NCI-H748 (cell line): ENCODE results near the gene SERP1.
"Not testable (repeated sequence)": the region's sequence is repeated elsewhere in the genome, so short reads cannot be mapped to it uniquely, and the experiment has no call there.

ENCODE experiments used
- DNase-seq: peaks from one replicate; lab custom pipeline; 2025; ENCODE audit not compliant: unreplicated experiment; lab: John Stamatoyannopoulos, UW

SERP1 gene

DNA sequence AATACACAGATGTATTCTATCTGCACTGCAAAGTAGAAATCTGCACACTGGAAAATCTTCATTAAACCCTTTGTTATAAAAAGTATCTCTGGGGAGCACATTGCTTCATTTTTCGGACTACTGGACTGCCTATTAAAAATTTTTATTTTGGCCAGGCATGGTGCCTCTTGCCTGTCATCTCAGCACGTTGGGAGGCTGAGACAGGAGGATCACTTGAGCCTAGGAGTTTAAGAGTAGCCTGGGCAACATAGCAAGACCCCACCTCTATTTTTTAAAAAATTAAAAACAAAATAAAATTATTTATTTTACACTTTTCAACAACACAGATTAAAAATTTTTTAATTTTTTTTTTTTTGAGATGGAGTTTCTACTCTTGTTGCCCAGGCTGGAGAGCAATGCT, 6.0 kb downstream of the SERP1 start:
- DNase-seq = no peak

DNA sequence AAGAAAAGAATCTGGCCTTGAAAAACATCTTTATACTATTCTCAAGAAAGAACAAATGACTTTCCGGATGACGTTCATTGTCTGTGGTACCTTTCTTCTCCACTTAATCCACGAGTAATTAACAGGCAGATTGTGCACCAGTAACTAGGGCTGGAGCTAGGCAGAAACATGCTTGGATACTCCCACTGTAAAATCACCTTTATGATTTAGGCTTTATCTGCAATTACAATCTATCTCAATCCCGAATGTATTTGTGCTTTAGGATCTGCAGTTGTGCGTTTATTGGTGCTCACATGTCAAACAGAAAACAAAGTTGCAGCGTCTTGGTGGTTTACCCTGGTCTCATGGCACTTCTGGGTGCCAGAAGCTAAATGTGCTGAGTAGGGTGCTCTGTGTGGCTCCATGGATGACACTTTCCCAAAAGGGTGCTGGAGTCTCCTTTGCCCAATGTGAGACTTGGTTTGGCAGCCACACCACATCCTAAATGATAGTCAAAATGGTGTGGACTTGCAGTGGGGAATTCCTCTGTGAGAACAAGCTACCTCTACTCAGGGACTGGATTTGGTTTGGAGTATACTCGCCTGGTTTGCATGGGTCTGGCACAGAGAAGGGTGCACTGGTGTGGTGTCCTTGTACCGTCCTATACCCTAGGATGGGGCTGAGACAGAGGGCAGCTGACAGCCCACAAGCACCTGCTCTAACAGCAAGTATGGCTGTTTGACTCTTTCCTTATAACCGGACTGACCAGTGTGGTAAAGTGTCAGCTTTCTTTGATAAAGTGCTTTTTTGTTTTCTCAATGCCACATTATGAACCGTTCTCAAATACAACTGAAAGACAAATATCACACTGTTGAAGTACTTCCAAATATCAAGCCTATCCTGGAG, 7.7 kb downstream of the SERP1 start:
- DNase-seq = no peak

DNA sequence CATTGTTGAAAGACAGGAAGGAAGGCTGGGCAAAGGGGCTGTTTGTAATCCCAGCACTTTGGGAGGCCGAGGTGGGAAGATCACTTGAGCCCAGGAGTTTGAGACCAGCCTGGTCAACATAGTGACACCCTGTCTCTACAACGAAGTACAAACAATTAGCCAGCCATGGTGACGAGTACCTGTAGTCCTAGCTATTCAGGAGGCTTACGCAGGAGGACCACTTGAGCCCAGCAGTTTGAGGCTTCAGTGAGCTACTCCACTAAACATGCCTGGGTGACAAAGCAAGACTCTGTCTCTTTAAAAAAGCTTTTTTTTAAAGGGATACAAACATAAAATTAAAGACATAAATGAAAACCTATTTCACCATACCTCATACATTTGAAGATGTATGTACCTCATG, 11.1 kb downstream of the SERP1 start:
- DNase-seq = no peak

DNA sequence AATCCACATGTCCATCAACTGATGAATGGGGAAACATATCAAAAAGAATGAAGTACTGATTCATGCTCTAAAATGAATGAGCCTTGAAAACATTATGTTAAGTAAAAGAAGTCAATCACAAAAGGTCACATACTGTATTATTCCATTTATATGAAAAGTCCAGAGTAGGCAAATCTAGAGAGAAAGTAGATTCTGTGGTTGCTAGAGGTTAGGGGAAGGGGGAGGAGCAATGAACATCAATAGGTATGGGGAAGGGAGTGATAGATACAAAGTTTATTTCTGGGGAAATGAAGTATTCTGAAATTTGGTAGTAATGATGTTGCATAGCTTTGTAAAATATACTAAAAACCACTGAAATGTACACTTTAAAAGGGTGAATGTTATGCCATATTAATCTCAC, 14.5 kb downstream of the SERP1 start:
- no peak for DNase-seq

DNA sequence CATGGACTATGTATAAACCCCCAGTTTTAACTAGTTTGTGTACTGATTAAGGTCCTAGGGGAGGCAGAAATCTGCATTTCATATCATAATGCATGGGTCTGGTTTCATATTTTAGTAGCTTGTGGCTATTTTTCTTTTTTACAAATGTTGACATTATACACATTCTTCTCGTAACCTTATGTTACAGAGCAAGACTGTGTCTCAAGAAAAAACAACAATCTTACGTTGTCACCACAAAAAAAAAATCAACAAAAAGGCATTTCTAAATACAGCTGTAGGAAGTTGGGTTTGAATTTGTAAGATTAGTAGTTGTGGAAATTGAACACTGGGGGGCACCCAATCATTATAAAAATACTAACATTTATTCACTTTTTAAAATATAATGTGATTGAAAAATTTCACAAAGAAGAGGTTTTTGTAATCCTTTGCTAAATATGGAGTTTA, 17.9 kb downstream of the SERP1 start:
- no peak for DNase-seq

DNA sequence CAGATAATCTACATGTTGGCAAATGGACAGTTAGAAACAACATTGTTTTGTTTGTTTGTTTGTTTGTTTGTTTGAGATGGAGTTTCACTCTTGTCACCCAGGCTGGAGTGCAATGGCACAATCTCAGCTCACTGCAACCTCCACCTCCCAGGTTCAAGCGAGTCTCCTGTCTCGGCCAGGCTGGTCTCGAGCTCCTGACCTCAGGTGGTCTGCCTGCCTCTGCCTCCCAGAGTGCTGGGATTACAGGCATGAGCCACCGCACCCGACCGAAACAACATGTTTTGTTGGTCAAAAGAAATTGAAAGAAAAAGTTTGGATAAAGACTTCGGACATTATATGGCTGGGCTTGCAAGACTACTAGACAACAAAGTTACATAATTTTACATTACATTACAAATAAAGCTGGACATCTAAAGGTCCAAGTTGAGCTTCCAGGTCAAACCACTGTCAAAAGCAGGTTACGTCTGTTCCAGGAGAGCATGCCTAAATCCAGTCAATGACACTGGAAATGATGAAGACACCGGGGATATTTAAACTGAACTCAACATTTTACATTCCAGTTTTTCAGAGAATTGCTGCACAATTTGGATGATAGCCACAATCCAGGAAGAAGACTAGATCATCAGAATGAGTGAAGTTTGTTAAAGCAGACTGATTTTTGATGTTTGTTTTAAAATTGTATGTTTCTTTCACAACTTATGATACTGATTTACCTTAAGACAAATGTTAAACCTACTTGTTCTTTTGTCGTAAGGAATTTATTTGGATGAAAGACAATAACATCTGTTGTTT, 18.6 kb downstream of the SERP1 start:
- DNase-seq = no peak

DNA sequence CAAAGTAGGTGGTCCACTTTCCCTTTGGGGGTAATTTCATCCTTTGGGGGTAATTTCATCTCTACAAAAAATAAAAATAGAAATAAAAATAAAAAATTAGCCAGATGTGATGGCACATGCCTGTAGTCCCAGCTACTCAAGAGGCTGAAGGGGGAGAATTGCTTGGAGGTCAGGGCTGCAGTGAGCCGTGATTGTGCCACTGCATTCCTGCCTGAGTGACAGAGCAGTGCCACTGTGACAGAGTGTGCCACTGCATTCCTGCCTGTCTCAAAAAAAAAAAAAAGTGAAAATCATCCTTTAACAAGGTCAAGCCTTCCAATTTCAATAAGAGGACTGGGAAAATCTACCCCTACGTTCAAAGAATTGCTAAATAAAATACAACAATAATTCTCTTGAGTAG, 22.8 kb downstream of the SERP1 start:
- DNase-seq = no peak

DNA sequence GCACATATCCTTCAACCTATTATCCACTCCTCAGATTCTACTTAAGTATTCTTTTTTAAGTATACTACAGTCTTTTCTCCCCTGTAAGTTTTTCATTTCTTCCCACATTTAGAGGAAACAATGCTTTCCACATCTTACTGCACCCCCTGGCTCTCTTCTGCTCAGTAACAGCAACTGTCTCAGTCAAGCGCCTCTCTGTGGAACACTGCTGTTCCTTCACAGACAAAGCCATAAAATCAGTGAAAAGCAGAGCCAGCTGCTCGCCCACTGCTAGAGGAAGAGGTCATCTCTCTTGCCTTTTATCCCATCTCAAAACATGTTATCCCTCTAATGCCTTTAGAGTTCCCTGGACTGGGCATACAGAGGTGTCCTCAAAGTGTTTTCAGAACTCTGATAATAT, 24.8 kb downstream of the SERP1 start:
- DNase-seq = no peak

DNA sequence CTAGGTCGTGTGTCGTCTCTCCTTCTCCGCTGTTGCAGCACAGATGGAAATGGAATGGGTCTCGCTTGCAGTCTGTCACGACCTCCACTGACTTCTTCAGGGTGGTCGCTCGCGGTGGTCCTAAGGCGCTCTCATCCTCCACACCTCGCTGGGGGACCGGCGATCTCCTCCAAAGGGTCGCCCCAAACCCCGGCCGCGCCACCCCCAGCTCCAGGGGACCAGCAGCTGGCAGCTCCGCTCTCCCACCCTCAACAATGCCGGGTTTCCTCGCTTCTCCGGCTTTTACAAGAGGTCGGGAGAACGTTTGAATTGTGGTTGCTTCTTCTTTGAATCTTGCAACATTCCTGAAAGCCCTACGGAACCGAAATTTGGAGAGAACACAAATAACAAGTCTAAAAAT, 25.9 kb downstream of the SERP1 start:
- no peak for DNase-seq

DNA sequence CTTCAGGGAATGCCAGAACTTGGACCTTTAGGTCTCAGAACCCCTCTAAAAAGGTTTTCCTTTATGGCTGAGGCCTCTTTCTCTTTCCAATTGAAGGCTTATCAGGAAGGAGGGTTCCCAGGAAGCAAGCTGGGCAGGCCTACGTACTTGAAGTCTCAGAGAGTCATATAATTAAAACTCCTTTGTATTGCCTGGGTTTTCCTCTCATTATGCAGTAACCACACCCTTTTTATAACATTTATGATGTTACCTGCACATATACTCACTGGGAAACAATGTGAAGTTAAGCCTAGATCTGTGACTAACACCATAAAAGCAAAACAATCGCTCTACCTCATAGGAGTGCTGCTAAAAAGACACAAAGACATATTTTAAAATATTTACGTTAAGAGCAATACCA, 27.3 kb downstream of the SERP1 start:
- no peak for DNase-seq

DNA sequence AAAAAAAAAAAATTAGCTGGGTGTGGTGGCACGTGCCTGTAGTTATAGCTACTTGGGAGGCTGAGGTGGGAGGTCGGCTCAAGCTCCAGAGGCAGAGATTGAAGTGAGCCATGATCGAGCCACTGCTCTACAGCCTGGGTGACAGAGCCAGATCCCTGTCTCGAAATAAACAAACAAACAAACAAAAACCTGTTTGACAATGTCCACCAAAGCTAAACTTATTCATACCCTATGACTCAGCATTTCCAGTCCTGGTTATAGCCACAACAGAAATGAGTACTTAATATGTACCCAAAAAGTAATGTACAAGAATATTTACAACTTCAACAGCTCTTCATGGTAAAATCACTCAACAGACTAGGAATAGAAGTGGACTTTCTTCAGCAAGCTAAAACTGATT, 31.1 kb downstream of the SERP1 start:
- DNase-seq = no peak

DNA sequence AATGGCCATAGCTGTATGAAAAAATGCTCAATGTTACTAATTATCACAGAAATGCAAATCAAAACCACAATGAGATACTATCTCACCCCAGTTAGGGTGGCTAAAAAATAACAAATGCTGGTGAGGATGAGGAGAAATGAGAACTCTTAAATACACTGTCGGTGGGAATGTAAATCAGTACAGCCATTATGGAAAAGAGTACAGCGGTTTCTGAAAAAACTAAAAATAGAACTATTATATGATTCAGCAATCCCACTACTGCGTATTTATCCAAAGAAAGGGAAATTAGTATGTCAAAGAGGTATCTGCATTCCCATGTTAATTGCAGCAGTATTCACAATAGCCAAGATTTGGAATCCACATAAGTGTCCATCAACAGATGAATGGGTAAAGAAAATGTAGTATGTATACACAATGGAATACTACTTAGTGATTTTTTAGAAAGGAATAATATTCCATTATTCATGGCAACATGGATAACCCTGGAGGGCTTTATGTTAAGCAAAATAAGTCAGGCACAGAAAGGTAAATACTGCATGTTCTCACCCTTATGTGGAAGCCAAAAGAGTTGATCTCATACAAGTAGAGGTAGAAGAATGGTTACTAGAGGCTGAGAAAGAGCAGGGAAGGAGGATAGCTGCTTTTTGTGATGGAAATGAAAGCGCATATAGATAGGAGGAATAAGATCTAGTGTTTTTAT, 35.0 kb downstream of the SERP1 start:
- no peak for DNase-seq

DNA sequence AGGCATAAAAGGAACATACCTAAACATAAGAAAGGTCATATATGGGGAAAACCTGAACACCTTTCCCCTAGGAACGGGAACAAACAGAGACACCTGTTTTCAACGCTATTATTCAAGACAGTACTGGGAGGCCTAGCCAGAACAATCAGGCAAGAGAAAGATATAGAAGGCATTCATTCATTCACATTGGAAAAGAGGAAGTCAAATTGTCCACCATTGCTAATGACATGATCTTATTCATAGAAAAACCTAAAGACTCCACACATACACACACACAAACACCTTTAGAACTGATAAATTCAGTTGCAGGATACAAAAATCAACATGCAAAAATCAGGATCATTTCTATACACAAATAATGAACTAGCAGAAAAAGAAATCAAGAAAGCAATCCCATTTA, 36.5 kb downstream of the SERP1 start:
- no peak for DNase-seq

DNA sequence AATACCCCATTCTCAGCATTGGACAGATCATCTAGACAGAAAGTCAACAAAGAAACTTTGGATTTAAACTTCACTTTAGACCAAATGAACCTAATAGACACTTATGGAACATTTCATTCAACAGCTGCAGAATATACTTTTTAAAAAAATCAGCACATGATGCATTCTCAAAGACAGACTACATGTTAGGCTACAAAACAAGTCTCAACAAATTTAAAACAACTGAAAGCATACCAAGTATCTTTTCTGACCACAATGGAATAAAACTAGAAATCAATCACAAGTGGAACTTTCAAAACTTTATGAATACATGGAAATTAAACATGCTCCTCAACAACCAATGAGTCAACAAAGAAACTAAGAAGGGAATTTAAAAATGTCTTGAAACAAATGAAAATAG, 37.9 kb downstream of the SERP1 start:
- DNase-seq = no peak

DNA sequence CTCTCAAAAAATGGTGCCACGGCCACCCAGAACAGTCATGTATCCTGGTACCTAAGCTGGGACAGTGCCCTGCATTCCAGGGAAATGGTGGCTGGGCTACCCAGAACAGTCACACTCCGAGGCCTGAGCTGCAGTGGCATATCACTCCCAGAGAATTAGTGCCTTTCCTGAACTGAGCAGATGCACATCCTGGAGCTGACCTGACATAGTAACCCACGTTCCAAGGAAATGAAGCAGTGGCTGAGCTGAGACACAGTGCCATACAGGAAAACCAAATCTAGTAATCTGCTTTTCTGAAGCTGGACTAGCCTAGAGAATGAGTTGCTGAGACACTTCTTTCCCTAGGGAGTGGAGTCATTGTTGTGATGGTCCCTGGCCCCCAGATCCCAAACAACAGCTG, 41.8 kb downstream of the SERP1 start:
- no peak for DNase-seq

DNA sequence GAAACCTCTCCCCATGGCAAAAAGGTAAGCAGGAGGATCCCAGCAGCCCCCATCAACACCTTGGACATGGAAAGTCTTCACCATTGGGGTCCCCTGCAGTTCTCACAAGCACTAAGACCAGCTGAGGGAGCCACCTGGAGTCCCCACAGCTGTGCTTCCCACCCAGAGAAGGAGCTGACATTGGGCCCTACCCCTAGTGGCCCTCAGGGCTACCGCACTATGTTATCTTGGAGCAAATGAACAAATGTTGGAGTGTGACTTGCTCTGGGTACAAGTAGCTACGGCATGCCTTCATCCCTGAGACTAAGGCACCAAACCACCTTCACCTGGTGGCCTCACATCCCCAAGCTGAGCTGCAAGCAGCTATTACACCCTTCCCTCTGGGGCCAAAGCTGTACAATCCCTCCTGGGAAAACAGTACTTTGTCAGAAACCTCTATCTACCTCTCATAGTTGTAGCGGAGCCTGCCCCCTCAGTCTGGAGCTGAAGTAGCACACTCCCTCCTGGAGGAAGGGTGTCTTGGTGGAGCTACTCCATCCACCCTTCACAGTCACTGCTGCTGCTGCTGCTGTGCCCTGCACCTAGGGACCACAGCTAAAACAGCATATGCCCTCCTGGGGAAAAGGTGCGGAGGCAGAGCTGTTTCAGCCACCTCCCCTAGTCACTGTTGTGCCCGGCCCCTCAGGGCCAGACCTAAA, 42.7 kb downstream of the SERP1 start:
- DNase-seq = no peak

DNA sequence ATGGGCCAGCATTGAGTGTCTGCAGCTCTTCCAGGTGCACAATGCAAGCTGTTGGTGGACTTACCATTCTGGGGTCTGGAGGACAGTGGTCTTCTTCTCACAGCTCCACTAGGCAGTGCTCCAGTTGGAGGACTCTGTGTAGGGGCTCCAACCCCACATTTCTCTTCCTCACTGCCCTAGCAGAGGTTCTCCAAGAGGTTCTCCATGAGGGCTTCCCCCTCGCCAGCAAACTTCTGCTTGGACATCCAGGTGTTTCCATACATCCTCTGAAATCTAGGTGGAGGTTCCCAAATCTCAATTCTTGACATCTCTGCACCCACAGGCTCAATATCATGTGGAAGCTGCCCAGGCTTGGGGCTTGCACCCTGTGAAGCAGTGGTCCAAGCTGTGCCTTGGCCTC, 45.3 kb downstream of the SERP1 start:
- not testable (repeated sequence) for DNase-seq

DNA sequence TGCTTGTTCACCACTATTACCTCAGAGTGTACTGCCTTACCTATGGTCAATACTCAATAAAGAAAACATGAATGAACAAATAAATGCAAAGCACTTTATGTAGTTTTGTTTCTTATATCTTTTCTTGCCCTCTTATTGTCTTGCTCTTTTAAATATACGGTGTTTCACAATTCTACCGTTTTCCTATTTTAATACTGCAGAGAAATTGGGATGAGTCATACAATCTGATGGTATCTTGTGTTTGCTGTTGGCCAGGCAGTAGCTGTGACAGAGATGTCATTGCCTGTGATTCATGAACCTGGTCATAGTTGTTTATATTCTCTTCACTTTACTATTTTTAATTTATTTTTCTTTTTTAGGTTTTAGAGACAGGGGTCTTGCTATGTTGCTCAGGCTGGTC, 48.3 kb downstream of the SERP1 start:
- no peak for DNase-seq

DNA sequence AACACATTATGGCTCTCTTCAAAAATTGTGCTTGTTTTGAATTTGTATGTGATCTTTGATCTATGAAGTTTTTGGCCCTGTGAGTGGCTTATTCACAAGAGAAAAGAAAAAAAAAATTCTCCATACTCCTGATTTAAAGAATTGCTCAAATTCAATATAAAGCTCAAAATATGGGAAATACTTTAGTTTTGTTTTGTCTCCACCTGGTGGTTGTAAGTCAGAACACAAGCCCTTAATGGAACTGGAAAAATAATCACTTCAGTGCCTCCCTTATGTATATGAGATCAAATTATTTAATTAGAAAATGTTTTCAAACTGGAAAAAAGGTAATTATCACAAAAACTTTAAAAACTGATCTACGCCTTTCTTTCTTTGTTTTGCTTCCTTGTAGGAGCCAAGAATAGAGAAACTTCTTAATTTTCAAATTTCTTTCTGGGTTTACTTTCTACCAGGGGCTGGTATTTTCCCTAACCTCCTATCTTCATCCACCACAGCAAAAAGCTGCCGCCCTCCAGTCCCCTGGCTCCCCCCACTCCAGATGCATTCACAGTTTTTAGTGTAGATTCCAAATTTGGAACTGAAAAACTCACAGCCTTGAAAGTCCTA, 50.6 kb downstream of the SERP1 start:
- DNase-seq = peak; percentile 46

DNA sequence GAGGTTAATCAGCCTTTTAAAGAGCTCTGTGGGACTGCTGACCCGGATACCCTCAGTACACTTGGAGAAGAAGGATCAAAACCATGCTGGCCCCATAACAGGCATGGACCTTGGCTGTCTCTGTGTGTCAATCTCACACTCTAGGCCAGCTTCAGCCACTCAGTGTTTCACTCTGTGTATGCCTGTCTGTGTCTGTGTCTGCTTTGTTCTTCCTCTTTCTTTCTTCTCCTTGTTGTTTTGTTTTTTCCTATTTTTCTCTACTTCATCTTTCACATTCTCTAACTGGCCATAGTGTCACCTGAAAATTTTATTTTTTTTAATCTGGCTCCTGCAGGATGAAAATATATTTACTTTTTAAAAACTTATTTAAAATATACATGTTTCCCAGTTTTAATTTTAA, 51.1 kb downstream of the SERP1 start:
- DNase-seq = no peak
